GM23248 (cell line): ENCODE data around the gene LHX3. TPM values are rescaled to one million over a fixed set of nuclear protein-coding genes. Genes with fewer than 3 reads are reported as not detected.

Experiments used
- DNase-seq: peaks from one replicate; pipeline ENCODE4 v3.0.0-alpha.2; 2015
- H2AFZ ChIP-seq: fragments of 200-600 bp; sonication (generic); 2 replicates; pipeline ENCODE4 v1.6.1; 2016; ENCODE audit warnings: antibody characterized with exemption
- H3F3A ChIP-seq: fragments of 200-600 bp; sonication (generic); 2 replicates; pipeline ENCODE4 v1.6.1; 2016; ENCODE audit warnings: mild to moderate bottlenecking, antibody characterized with exemption, mixed run types; ENCODE audit not compliant: insufficient read depth
- H3K27ac ChIP-seq: fragments of 200-600 bp; sonication (generic); 2 replicates; pipeline ENCODE4 v1.5.1; 2016; ENCODE audit warnings: mild to moderate bottlenecking
- H3K27me3 ChIP-seq: fragments of 200-600 bp; sonication (generic); replicated peaks from 2 replicates; pipeline ENCODE4 v1.6.1; 2016; ENCODE audit warnings: mild to moderate bottlenecking; ENCODE audit not compliant: insufficient read depth
- H3K36me3 ChIP-seq: fragments of 200-600 bp; sonication (generic); 2 replicates; pipeline ENCODE4 v1.6.1; 2016; ENCODE audit warnings: low read depth, mild to moderate bottlenecking
- H3K4me1 ChIP-seq: fragments of 200-600 bp; sonication (generic); 2 replicates; pipeline ENCODE4 v1.6.1; 2016; ENCODE audit warnings: mild to moderate bottlenecking; ENCODE audit not compliant: insufficient read depth
- H3K4me2 ChIP-seq: fragments of 200-600 bp; sonication (generic); one replicate; pipeline ENCODE4 v1.6.1; 2016; ENCODE audit warnings: mild to moderate bottlenecking; ENCODE audit not compliant: unreplicated experiment
- H3K4me3 ChIP-seq: fragments of 200-600 bp; sonication (generic); 2 replicates; pipeline ENCODE4 v1.5.1; 2016; ENCODE audit warnings: mild to moderate bottlenecking
- H3K79me2 ChIP-seq: fragments of 200-600 bp; sonication (generic); 2 replicates; pipeline ENCODE4 v1.6.1; 2016; ENCODE audit warnings: mild to moderate bottlenecking; ENCODE audit not compliant: insufficient read depth
- H3K9ac ChIP-seq: fragments of 200-600 bp; sonication (generic); 2 replicates; pipeline ENCODE4 v1.6.1; 2016; ENCODE audit warnings: mild to moderate bottlenecking
- H3K9me2 ChIP-seq: fragments of 200-600 bp; sonication (generic); 2 replicates; pipeline ENCODE4 v1.6.1; 2016; ENCODE audit warnings: mixed run types, mild to moderate bottlenecking, moderate library complexity; ENCODE audit not compliant: insufficient read depth
- H3K9me3 ChIP-seq: fragments of 200-600 bp; sonication (generic); one replicate; pipeline ENCODE4 v1.6.1; 2017; ENCODE audit warnings: low read depth
- H4K20me1 ChIP-seq: fragments of 200-600 bp; sonication (generic); 2 replicates; pipeline ENCODE4 v1.6.0; 2016; ENCODE audit not compliant: insufficient read depth
- EZH2 ChIP-seq: fragments of 200-600 bp; sonication (generic); IDR thresholded peaks from 2 replicates; pipeline ENCODE4 v1.6.1; 2018; ENCODE audit warnings: antibody characterized with exemption, mild to moderate bottlenecking; ENCODE audit not compliant: insufficient read depth, poor library complexity, severe bottlenecking
- EZH2phosphoT487 ChIP-seq: fragments of 200-600 bp; sonication (generic); IDR thresholded peaks from 2 replicates; pipeline ENCODE4 v1.6.1; 2018; ENCODE audit warnings: antibody characterized with exemption, moderate library complexity, mild to moderate bottlenecking, low read depth; ENCODE audit not compliant: insufficient read depth
- WGBS, 2 experiments: methylation state at CpG; one replicate each; pipeline ENCODE4 v1.1.6; 2015 to 2017; ENCODE audit warnings: low lambda C conversion rate in 2 of 2, low coverage in 1 of 2; ENCODE audit errors: missing lambda C conversion rate in 2 of 2; 5-methylcytosine and 5-hydroxymethylcytosine counted together
- in situ Hi-C: fragments of 300-500 bp; cut with MboI; formaldehyde crosslinking; loops from 2 replicates; pipeline ENCODE4 v1.15.0; 2020
- polyA plus RNA-seq: library from polyadenylated mRNA; unstranded; fragments of >200 nt; fragmentation: Nextera tagmentation; extraction: Ambion mirVana; gene quantifications from 2 replicates; pipeline ENCODE4 v1.2.1, GENCODE V29; 2016
- total RNA-seq: library from RNA; depleted of rRNA; stranded (reverse); fragments of >200 nt; shearing (Covaris generic); gene quantifications from 2 replicates; pipeline ENCODE4 v1.2.3, GENCODE V29; 2014; rRNA removed

Gene LHX3
- total RNA-seq (not detected in 2 replicates), polyA plus RNA-seq (not detected in 2 replicates)

GRCh38 chr9:136204838-136205706 is at the start of gene LHX3:
LHX3 (minus strand) TSS chr9:136205128; CDS start chr9:136205012, 116 bp downstream.
- TF ChIP-seq EZH2: no peak
- no peaks in the 10 kb centered on the region for H3K4me1 ChIP-seq
- in situ Hi-C loops: no loop called here
- H3K79me2 ChIP-seq: no peaks in the 10 kb centered on the region
- no peaks in the 10 kb centered on the region for H3K9me3 ChIP-seq
- no peaks in the 10 kb centered on the region for H3K36me3 ChIP-seq
- H3K9me2 ChIP-seq: no peaks in the 10 kb centered on the region
- no peak within 1 kb of the TSS for H3K27ac ChIP-seq
- no peak within 1 kb of the TSS for H3K9ac ChIP-seq
- no peak within 1 kb of the TSS for H2AFZ ChIP-seq
- no peaks in the 10 kb centered on the region for H4K20me1 ChIP-seq
- peaks cover 40% of the 10 kb centered on the region for H3K27me3 ChIP-seq
- DNase-seq: peak; percentile 57
- H3K4me3 ChIP-seq: no peak within 1 kb of the TSS
- H3F3A ChIP-seq: no peaks in the 10 kb centered on the region
- no peak within 1 kb of the TSS for H3K4me2 ChIP-seq
- 9 to 12% methylated on average over 33 to 50 of the region's 70 CpGs for WGBS, 2 experiments

- in situ Hi-C loops: no loop called here
- no peak overlapping the region for H3K9ac ChIP-seq
Observed at GRCh38 chr9:136253246-136254130, 48.6 kb upstream of the LHX3 start.

GRCh38 chr9:136252846-136253245 is 47.9 kb upstream of the LHX3 start:
- H3K4me3 ChIP-seq: no peak overlapping the region
- H3K27me3 ChIP-seq: peaks cover under 1% of the 10 kb centered on the region; the same call in 1 of the 2 replicates
- in situ Hi-C loops: no loop called here
- no peaks in the 10 kb centered on the region for H3K79me2 ChIP-seq
- H3K36me3 ChIP-seq: no peaks in the 10 kb centered on the region
- H4K20me1 ChIP-seq: no peaks in the 10 kb centered on the region
- H3K4me2 ChIP-seq: no peak overlapping the region
- H3F3A ChIP-seq: no peaks in the 10 kb centered on the region
- no peak overlapping the region for H2AFZ ChIP-seq
- TF ChIP-seq EZH2phosphoT487: no peak
- no peak for TF ChIP-seq EZH2
- H3K9me2 ChIP-seq: no peaks in the 10 kb centered on the region
- 0 out of 2 replicates have a peak, but pooled peaks cover 4% of the 10 kb centered on the region for H3K4me1 ChIP-seq
- H3K27ac ChIP-seq: no peak overlapping the region
- H3K9ac ChIP-seq: no peak overlapping the region
- 76 to 80% methylated on average over 10 of the region's 10 CpGs for WGBS, 2 experiments
- no peak for DNase-seq
- H3K9me3 ChIP-seq: no peaks in the 10 kb centered on the region

More at GRCh38 chr9:136253246-136254130, 48.6 kb upstream of the LHX3 start:
- Histone ChIP-seq H3K9me3 (no peaks in the 10 kb centered on the region), H3K79me2 (no peaks in the 10 kb centered on the region), H3K36me3 (no peaks in the 10 kb centered on the region), H3K4me3 (no peak overlapping the region), H3K27me3 (no peaks in the 10 kb centered on the region; the same call in 1 of the 2 replicates), H3K4me2 (no peak overlapping the region), H3F3A (no peaks in the 10 kb centered on the region), H2AFZ (no peak overlapping the region), H3K4me1 (0 out of 2 replicates have a peak, but pooled peaks cover 4% of the 10 kb centered on the region), H3K9me2 (no peaks in the 10 kb centered on the region), H4K20me1 (no peaks in the 10 kb centered on the region), H3K27ac (no peak overlapping the region)
- TF ChIP-seq EZH2 (no peak), EZH2phosphoT487 (no peak)
- DNase-seq: no peak
- 73 to 74% methylated on average over 24 to 29 of the region's 32 CpGs for WGBS, 2 experiments

GRCh38 chr9:136252281-136252680 is 47.4 kb upstream of the LHX3 start:
- no peak overlapping the region for H2AFZ ChIP-seq
- H3K4me3 ChIP-seq: no peak overlapping the region
- no peaks in the 10 kb centered on the region for H4K20me1 ChIP-seq
- TF ChIP-seq EZH2phosphoT487 (no peak), EZH2 (no peak)
- no peak overlapping the region for H3K27ac ChIP-seq
- no peaks in the 10 kb centered on the region for H3K9me2 ChIP-seq
- DNase-seq: no peak
- in situ Hi-C loops: no loop called here
- H3K36me3 ChIP-seq: no peaks in the 10 kb centered on the region
- H3K27me3 ChIP-seq: peaks cover 6% of the 10 kb centered on the region
- H3F3A ChIP-seq: no peaks in the 10 kb centered on the region
- 0 out of 2 replicates have a peak, but pooled peaks cover 4% of the 10 kb centered on the region for H3K4me1 ChIP-seq
- H3K9ac ChIP-seq: no peak overlapping the region
- WGBS, 2 experiments: 87 to 90% methylated on average over 12 to 28 of the region's 29 CpGs
- no peaks in the 10 kb centered on the region for H3K9me3 ChIP-seq
- no peak overlapping the region for H3K4me2 ChIP-seq
- no peaks in the 10 kb centered on the region for H3K79me2 ChIP-seq
